ENCODE measurements around the gene CDK8. TPM values are rescaled to one million over a fixed set of nuclear protein-coding genes. Genes with fewer than 3 reads are reported as not detected.
A peak's percentile ranks its signal among the peaks of the same experiment; 100 is the strongest.

CDK8 gene
- total RNA-seq, 3 donors from 2014 or later (not counting 1 experiment from before 2014, with no cell fraction given), result 10.0 to 13.1 (median 10.9) TPM

GRCh38 chr13:26362261-26362660 is 108.3 kb downstream of the CDK8 start:
- intact Hi-C loops (cut with micrococcal nuclease), result no loop called here
- Mint-ChIP-seq H3K9me3 (no peaks in the 10 kb centered on the region), H3K4me3 (no peak overlapping the region), H3K4me1 (no peaks in the 10 kb centered on the region), H3K27ac (no peak overlapping the region), H3K27me3 (ENCODE audit: low read depth in 2 of 2) (no peaks in the 10 kb centered on the region), H3K36me3 (peaks cover 5% of the 10 kb centered on the region)
- Histone ChIP-seq H3K4me3 (ENCODE audit: low read length) (no peak overlapping the region), H3K9me3 (ENCODE audit: control insufficient read depth, insufficient read depth, low read length) (no peaks in the 10 kb centered on the region), H3K27me3 (ENCODE audit: control insufficient read depth, insufficient read depth, low read length) (no peaks in the 10 kb centered on the region), H3K36me3 (ENCODE audit: control insufficient read depth, insufficient read depth, low read length) (peaks cover 2% of the 10 kb centered on the region), H3K27ac (ENCODE audit: low read length) (no peak overlapping the region), H3K4me1 (ENCODE audit: control insufficient read depth, insufficient read depth, low read length) (no peaks in the 10 kb centered on the region)
- no peak for ATAC-seq
- 100% methylated on average over 2 of the region's 2 CpGs for WGBS (ENCODE audit: insufficient coverage)
- TF ChIP-seq CTCF (IDR thresholded peaks at IDR 0.05), result no peak
- DNase-seq, result no peak

- Mint-ChIP-seq H3K27ac (no peak overlapping the region), H3K9me3 (no peaks in the 10 kb centered on the region), H3K4me3 (no peak overlapping the region), H3K27me3 (ENCODE audit: low read depth in 2 of 2) (no peaks in the 10 kb centered on the region), H3K36me3 (no peaks in the 10 kb centered on the region), H3K4me1 (peaks cover 9% of the 10 kb centered on the region in 2 donors)
- Histone ChIP-seq H3K4me1 (ENCODE audit: control insufficient read depth, insufficient read depth, low read length) (no peaks in the 10 kb centered on the region), H3K9me3 (ENCODE audit: control insufficient read depth, insufficient read depth, low read length) (no peaks in the 10 kb centered on the region), H3K27me3 (ENCODE audit: control insufficient read depth, insufficient read depth, low read length) (no peaks in the 10 kb centered on the region), H3K36me3 (ENCODE audit: control insufficient read depth, insufficient read depth, low read length) (no peaks in the 10 kb centered on the region), H3K4me3 (ENCODE audit: low read length) (no peak overlapping the region), H3K27ac (ENCODE audit: low read length) (no peak overlapping the region)
- WGBS (ENCODE audit: insufficient coverage), result 90% methylated on average over 1 of the region's 2 CpGs
- DNase-seq, result no peak
- no peak for TF ChIP-seq CTCF (IDR thresholded peaks at IDR 0.05)
- intact Hi-C loops (cut with micrococcal nuclease), result no loop called here
- ATAC-seq, result no peak
Observed at GRCh38 chr13:26370553-26370952, 116.6 kb downstream of the CDK8 start.

- Histone ChIP-seq H3K27ac (ENCODE audit: low read length) (no peak overlapping the region), H3K4me1 (ENCODE audit: control insufficient read depth, insufficient read depth, low read length) (no peaks in the 10 kb centered on the region), H3K27me3 (ENCODE audit: control insufficient read depth, insufficient read depth, low read length) (no peaks in the 10 kb centered on the region), H3K4me3 (ENCODE audit: low read length) (no peak overlapping the region), H3K9me3 (ENCODE audit: control insufficient read depth, insufficient read depth, low read length) (no peaks in the 10 kb centered on the region), H3K36me3 (ENCODE audit: control insufficient read depth, insufficient read depth, low read length) (no peaks in the 10 kb centered on the region)
- intact Hi-C loops (cut with micrococcal nuclease), result no loop called here
- 42% methylated on average over 2 of the region's 2 CpGs for WGBS (ENCODE audit: insufficient coverage)
- no peaks in the 10 kb centered on the region for H3K27me3 Mint-ChIP-seq (ENCODE audit: low read depth in 2 of 2)
- peak in 1 of 2 donors; percentile 28 for DNase-seq
- no peak for TF ChIP-seq CTCF (IDR thresholded peaks at IDR 0.05)
- peak in 1 of 3 donors; percentile 64 for ATAC-seq
- no peak overlapping the region for H3K4me3 Mint-ChIP-seq
- H3K27ac Mint-ChIP-seq, result peak overlapping the region; percentile 9 to 68
- no peaks in the 10 kb centered on the region for H3K9me3 Mint-ChIP-seq
- no peaks in the 10 kb centered on the region for H3K36me3 Mint-ChIP-seq
- peaks cover 9% of the 10 kb centered on the region in 2 donors for H3K4me1 Mint-ChIP-seq
Observed at GRCh38 chr13:26372747-26373146, 118.8 kb downstream of the CDK8 start.

GRCh38 chr13:26376430-26376829 is 122.5 kb downstream of the CDK8 start:
- ATAC-seq, result no peak
- Mint-ChIP-seq H3K9me3 (no peaks in the 10 kb centered on the region), H3K36me3 (no peaks in the 10 kb centered on the region), H3K4me1 (peaks cover 18 to 24% of the 10 kb centered on the region in 2 donors), H3K27me3 (ENCODE audit: low read depth in 2 of 2) (no peaks in the 10 kb centered on the region), H3K4me3 (no peak overlapping the region), H3K27ac (no peak overlapping the region)
- H3K27ac ChIP-seq (ENCODE audit: low read length), result no peak overlapping the region
- intact Hi-C loops (cut with micrococcal nuclease), result no loop called here
- no peaks in the 10 kb centered on the region for H3K4me1 ChIP-seq (ENCODE audit: control insufficient read depth, insufficient read depth, low read length)
- no peak overlapping the region for H3K4me3 ChIP-seq (ENCODE audit: low read length)
- no peaks in the 10 kb centered on the region for H3K36me3 ChIP-seq (ENCODE audit: control insufficient read depth, insufficient read depth, low read length)
- no peak for DNase-seq
- TF ChIP-seq CTCF (IDR thresholded peaks at IDR 0.05), result no peak
- no peaks in the 10 kb centered on the region for H3K9me3 ChIP-seq (ENCODE audit: control insufficient read depth, insufficient read depth, low read length)
- no peaks in the 10 kb centered on the region for H3K27me3 ChIP-seq (ENCODE audit: control insufficient read depth, insufficient read depth, low read length)
